Skeletal muscle tissue (tissue), 4 donors: Measurements from ENCODE around the gene SHH. TPM values are rescaled to one million over a fixed set of nuclear protein-coding genes. Genes with fewer than 3 reads are reported as not detected.
A peak's percentile ranks its signal among the peaks of the same experiment; 100 is the strongest.

Experiments
- H3K27ac ChIP-seq: one replicate; pipeline ENCODE4 v1.7.0; 2013; ENCODE audit warnings: mild to moderate bottlenecking, low read depth, low read length, inconsistent platforms
- H3K27me3 ChIP-seq, 3 donors: one replicate each; pipeline ENCODE4 v1.7.0; 2013; ENCODE audit warnings: low read length in 3 of 3; ENCODE audit not compliant: control insufficient read depth in 3 of 3, insufficient read depth in 3 of 3
- H3K36me3 ChIP-seq, 3 donors: one replicate each; pipeline ENCODE4 v1.7.0; 2013; ENCODE audit warnings: low read length in 3 of 3; ENCODE audit not compliant: control insufficient read depth in 3 of 3, insufficient read depth in 3 of 3
- H3K4me1 ChIP-seq, 3 donors: one replicate each; pipeline ENCODE4 v1.7.0; 2013; ENCODE audit warnings: low read length in 3 of 3, mild to moderate bottlenecking in 3 of 3; ENCODE audit not compliant: control insufficient read depth in 3 of 3, insufficient read depth in 3 of 3
- H3K4me3 ChIP-seq, 3 donors: one replicate each; pipeline ENCODE4 v1.7.0; 2013; ENCODE audit warnings: low read length in 3 of 3
- H3K9ac ChIP-seq, 3 donors: one replicate each; pipeline ENCODE4 v1.7.0; 2013; ENCODE audit warnings: low read length in 3 of 3, mild to moderate bottlenecking in 3 of 3, moderate library complexity in 2 of 3, low read depth in 1 of 3
- H3K9me3 ChIP-seq, 3 donors: one replicate each; pipeline ENCODE4 v1.7.0; 2013; ENCODE audit warnings: low read length in 3 of 3; ENCODE audit not compliant: control insufficient read depth in 3 of 3
- total RNA-seq: library from RNA; depleted of rRNA; stranded (reverse); fragments of >200 nt; gene quantifications from one replicate; pipeline ENCODE4 v1.2.3, GENCODE V29; 2014
- donor health status: Osteomylitis.

SHH gene
- total RNA-seq, 1 donor from 2014 or later, result not detected

GRCh38 chr7:155807789-155808548 is 4.3 kb downstream of the SHH start:
- peaks cover 27 to 51% (median 44%) of the 10 kb centered on the region in 3 donors for H3K4me1 ChIP-seq
- H3K27ac ChIP-seq, result no peak overlapping the region
- no peak overlapping the region for H3K4me3 ChIP-seq
- H3K9ac ChIP-seq, result no peak overlapping the region
- no peaks in the 10 kb centered on the region for H3K9me3 ChIP-seq
- peaks cover 83 to 90% (median 89%) of the 10 kb centered on the region in 3 donors for H3K27me3 ChIP-seq
- no peaks in the 10 kb centered on the region for H3K36me3 ChIP-seq

DNA sequence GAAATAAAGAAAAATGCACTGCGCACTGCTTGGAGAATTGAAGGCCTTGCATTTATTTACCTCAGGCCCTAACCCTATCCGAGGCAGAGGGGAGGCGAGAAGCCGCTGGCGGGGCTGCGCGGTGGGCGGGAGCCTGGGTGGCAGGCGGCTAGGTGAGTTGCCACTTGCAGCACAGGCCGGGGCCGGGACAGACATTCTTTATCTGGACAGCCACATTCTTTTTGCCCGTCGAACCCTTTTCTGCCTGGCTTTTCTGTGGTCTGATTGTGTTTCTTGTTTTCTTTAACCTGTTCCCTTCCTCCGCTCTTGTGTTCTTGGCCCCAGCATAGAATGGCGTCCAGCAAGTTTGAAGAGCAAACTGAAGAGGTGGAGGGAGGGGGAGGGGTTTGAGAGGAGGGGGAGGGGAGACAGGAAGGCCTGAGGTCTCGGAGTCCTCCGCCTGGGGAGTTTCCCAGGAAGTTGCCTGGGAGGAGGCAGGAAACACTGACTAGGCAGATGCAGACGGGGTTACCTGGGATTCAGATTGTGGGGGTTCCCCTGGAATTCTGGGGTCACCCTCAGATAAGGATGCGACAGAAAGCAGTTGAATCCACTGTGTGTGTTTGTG is 5.1 kb downstream of the SHH start:
- Histone ChIP-seq H3K27ac (no peak overlapping the region), H3K9me3 (no peaks in the 10 kb centered on the region), H3K27me3 (peaks cover 75 to 85% (median 85%) of the 10 kb centered on the region in 3 donors), H3K9ac (no peak overlapping the region), H3K4me1 (peaks cover 27 to 50% (median 43%) of the 10 kb centered on the region in 3 donors), H3K36me3 (no peaks in the 10 kb centered on the region), H3K4me3 (no peak overlapping the region)

- peaks cover 71 to 85% (median 81%) of the 10 kb centered on the region in 3 donors for H3K27me3 ChIP-seq
- peaks cover 27 to 45% (median 37%) of the 10 kb centered on the region in 3 donors for H3K4me1 ChIP-seq
- H3K27ac ChIP-seq, result no peak overlapping the region
- H3K9ac ChIP-seq, result no peak overlapping the region
- no peaks in the 10 kb centered on the region for H3K9me3 ChIP-seq
- no peaks in the 10 kb centered on the region for H3K36me3 ChIP-seq
- peak overlapping the region in 2 of 3 donors; percentile 35 to 58 for H3K4me3 ChIP-seq
These were observed 6.0 kb downstream of the SHH start for GRCh38 chr7:155806096-155806871.

DNA sequence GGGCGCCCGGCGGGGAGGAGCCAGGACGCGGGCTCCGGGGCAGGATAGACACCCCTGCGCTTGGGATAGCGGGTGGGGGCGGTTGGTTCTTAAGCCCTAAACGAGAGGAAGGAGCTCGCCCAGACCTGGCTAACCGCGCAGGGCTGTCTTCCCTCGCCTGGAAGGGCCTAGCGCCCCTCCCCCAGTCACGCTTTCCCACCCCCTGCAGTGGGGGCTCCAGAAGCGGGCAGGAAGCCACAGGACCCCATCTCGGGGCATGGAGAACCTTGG is 6.5 kb downstream of the SHH start:
- Histone ChIP-seq H3K4me1 (peaks cover 27 to 45% (median 36%) of the 10 kb centered on the region in 3 donors), H3K9ac (peak overlapping the region in 1 of 3 donors; percentile 6)

DNA sequence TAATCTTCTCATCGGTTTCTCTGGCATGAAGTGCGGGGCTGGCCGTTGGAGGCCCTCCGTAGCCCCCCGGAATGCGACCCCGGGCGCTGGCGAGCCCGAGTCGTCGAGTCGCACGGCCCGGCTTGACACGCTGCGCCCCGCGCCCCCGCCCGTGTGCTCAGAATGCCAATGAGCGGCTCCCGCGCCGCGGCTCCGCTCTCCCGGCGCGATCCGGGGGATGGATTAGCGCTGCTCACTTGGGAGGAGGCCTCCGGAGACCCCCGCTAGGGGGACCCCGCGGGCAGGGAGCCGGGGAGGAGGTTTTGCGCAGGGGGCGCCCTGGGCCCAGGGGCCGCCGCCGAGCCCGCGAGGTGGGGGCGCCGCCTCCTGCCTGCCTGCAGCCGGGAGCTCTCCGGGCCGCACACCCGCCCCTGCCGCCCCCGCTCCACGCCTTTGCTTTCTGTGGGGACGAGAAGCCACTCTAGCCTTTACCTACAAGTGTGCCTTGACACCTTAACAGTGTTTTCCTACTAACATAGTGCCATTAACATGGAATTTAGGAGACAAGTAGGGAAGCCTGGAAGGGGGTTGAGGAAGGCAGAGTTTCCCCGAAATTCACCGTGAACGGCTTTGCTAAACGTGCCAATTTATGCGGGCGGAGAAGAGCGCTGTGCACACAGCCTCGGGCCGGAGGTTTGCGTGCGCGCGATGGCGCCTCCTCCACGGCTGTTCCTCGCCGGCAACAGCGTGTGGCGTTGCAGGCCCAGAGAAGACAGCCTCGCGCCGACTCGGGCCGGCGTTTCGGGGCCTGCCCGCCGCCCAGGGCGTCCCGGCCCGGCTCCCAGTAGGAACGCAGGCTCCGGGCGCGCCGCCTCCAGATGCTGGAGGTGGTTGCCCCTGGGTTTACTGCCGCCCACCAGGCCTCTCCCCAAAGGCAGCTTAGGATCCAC is 7.1 kb downstream of the SHH start:
- Histone ChIP-seq H3K9me3 (no peaks in the 10 kb centered on the region), H3K9ac (peak overlapping the region in 2 of 3 donors; percentile 6 to 40), H3K36me3 (no peaks in the 10 kb centered on the region), H3K4me3 (peak overlapping the region; percentile 58 to 67 (median 66)), H3K27me3 (peaks cover 71 to 85% (median 81%) of the 10 kb centered on the region in 3 donors), H3K27ac (no peak overlapping the region), H3K4me1 (peaks cover 24 to 39% (median 32%) of the 10 kb centered on the region in 3 donors)

More for the DNA sequence above, 6.5 kb downstream of the SHH start:
- H3K27me3 ChIP-seq, result peaks cover 71 to 85% (median 81%) of the 10 kb centered on the region in 3 donors
- H3K36me3 ChIP-seq, result no peaks in the 10 kb centered on the region
- no peaks in the 10 kb centered on the region for H3K9me3 ChIP-seq
- H3K27ac ChIP-seq, result no peak overlapping the region
- peak overlapping the region in 2 of 3 donors; percentile 58 to 67 for H3K4me3 ChIP-seq

DNA sequence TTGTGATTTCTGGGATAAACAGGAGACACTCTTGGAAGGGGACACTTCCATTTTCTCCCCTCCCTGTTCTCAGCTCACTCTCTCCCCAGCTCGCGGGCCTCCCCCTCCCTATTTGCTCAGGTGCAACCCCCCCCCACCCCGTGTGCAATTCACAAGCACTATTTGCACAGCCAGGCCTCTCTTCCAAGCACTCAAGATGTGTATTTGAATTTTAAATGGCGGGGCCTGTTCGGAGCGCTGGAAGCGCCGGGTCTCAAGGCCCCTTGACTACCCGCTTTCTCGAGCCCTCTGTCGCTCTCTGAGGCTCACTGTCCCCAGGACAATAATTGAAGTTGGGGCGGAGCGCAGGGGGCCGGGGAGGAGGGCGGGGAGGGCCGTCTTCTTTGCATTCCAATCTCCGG is 7.8 kb downstream of the SHH start:
- Histone ChIP-seq H3K9me3 (no peaks in the 10 kb centered on the region), H3K9ac (no peak overlapping the region), H3K4me3 (no peak overlapping the region), H3K36me3 (no peaks in the 10 kb centered on the region), H3K4me1 (peaks cover 18 to 34% (median 28%) of the 10 kb centered on the region in 3 donors), H3K27ac (no peak overlapping the region), H3K27me3 (peaks cover 73 to 85% (median 83%) of the 10 kb centered on the region in 3 donors)

GRCh38 chr7:155803418-155804376 is 8.6 kb downstream of the SHH start:
- Histone ChIP-seq H3K4me3 (peak overlapping the region in 2 of 3 donors; percentile 49 to 59), H3K27me3 (peaks cover 72 to 82% (median 79%) of the 10 kb centered on the region in 3 donors), H3K27ac (no peak overlapping the region), H3K36me3 (no peaks in the 10 kb centered on the region), H3K9me3 (no peaks in the 10 kb centered on the region), H3K9ac (no peak overlapping the region), H3K4me1 (peaks cover 16 to 27% (median 20%) of the 10 kb centered on the region in 3 donors)

- H3K36me3 ChIP-seq, result no peaks in the 10 kb centered on the region
- H3K4me1 ChIP-seq, result peaks cover 16 to 23% (median 20%) of the 10 kb centered on the region in 3 donors
- no peaks in the 10 kb centered on the region for H3K9me3 ChIP-seq
- no peak overlapping the region for H3K9ac ChIP-seq
- peaks cover 70 to 78% (median 76%) of the 10 kb centered on the region in 3 donors for H3K27me3 ChIP-seq
- H3K27ac ChIP-seq, result no peak overlapping the region
- H3K4me3 ChIP-seq, result no peak overlapping the region
These were observed 9.3 kb downstream of the SHH start for GRCh38 chr7:155802906-155803417.
